Sigmoid colon (tissue), 7 donors: ENCODE data around the gene NECTIN1. TPM values are rescaled to one million over a fixed set of nuclear protein-coding genes. Genes with fewer than 3 reads are reported as not detected.

Experiments used
- DNase-seq: peaks from one replicate; pipeline ENCODE4 v3.0.0-alpha.2; 2019
- H3K27ac ChIP-seq, 4 donors: fragments of 200-600 bp; sonication (generic); one replicate each; pipeline ENCODE4 v1.5.1; 2016 to 2019; ENCODE audit warnings: mild to moderate bottlenecking in 1 of 4
- H3K27me3 ChIP-seq, 3 donors: fragments of 200-600 bp; sonication (generic); one replicate each; pipeline ENCODE4 v1.5.1; 2019; ENCODE audit warnings: mild to moderate bottlenecking in 1 of 3
- H3K36me3 ChIP-seq, 4 donors: fragments of 200-600 bp; sonication (generic); one replicate each; pipeline ENCODE4 v1.5.1; 2016 to 2019
- H3K4me1 ChIP-seq, 4 donors: fragments of 200-600 bp; sonication (generic); one replicate each; pipeline ENCODE4 v1.5.1; 2017 to 2019
- H3K4me3 ChIP-seq, 4 donors: fragments of 200-600 bp; sonication (generic); one replicate each; pipeline ENCODE4 v1.5.1; 2017 to 2019; ENCODE audit warnings: mild to moderate bottlenecking in 2 of 4, moderate library complexity in 1 of 4
- H3K9me3 ChIP-seq, 4 donors: fragments of 200-600 bp in 3 of 4; sonication (generic) in 3 of 4; one replicate each; pipeline versions ENCODE4 v1.5.1 to v1.6.1; 2013 to 2019
- CTCF ChIP-seq, 4 experiments: fragments of 450-650 bp in 3 of 4; fragments of 200-600 bp in 1 of 4; IDR thresholded peaks; one replicate each; pipeline ENCODE4 v1.5.1; 2016 to 2019; ENCODE audit warnings: antibody characterized with exemption in 4 of 4, mild to moderate bottlenecking in 3 of 4, moderate library complexity in 2 of 4
- EP300 ChIP-seq, 4 donors: sonication (generic); formaldehyde crosslinking; IDR thresholded peaks; one replicate each; pipeline ENCODE4 v1.6.1; 2017; ENCODE audit warnings: antibody characterized with exemption in 4 of 4
- POLR2A ChIP-seq, 2 donors: fragments of 450-650 bp; IDR thresholded peaks; one replicate each; pipeline ENCODE4 v1.6.1; 2016; ENCODE audit warnings: antibody characterized with exemption in 2 of 2, mild to moderate bottlenecking in 2 of 2, moderate library complexity in 2 of 2
- POLR2AphosphoS5 ChIP-seq, 4 donors: sonication (generic); formaldehyde crosslinking; IDR thresholded peaks; one replicate each; pipeline ENCODE4 v1.6.1; 2017; ENCODE audit warnings: antibody characterized with exemption in 4 of 4
- WGBS, 2 donors: extraction: QIAGEN DNeasy Blood & Tissue Kit; methylation state at CpG; one replicate each; pipeline ENCODE4 v1.1.7; 2013; 5-methylcytosine and 5-hydroxymethylcytosine counted together
- intact Hi-C: fragments of 100-400 bp; cut with DNase I; formaldehyde crosslinking; loops from one replicate; pipeline ENCODE4 v1.15.1; 2023
- polyA plus RNA-seq, 3 donors: library from polyadenylated mRNA; stranded (reverse); fragments of 200-250 nt; gene quantifications; one replicate each; pipeline ENCODE4 v1.2.3, GENCODE V29; 2013
- total RNA-seq, 4 donors: library from RNA; depleted of rRNA; stranded (reverse); fragments of >200 nt; gene quantifications; one replicate each; pipeline ENCODE4 v1.1.0, GENCODE V29; 2016
- donor health status: healthy with polysubstance abuse.
- donor health status: Bipolar disorder and iron deficiency.
- donor health status: healthy.

NECTIN1 gene
- total and polyA plus RNA-seq, 7 donors = 0.16 to 19.0 (median 1.7) TPM

GRCh38 chr11:119755356-119756071, 26.5 kb upstream of the NECTIN1 start:
- Histone ChIP-seq H3K4me3 (no peak overlapping the region), H3K27ac (no peak overlapping the region), H3K9me3 (no peaks in the 10 kb centered on the region), H3K27me3 (peaks cover 0 to 14% (median 0%) of the 10 kb centered on the region in 3 donors), H3K4me1 (no peaks in the 10 kb centered on the region), H3K36me3 (no peaks in the 10 kb centered on the region)
- TF ChIP-seq POLR2AphosphoS5 (IDR thresholded peaks at IDR 0.05) = no peak
- TF ChIP-seq CTCF (IDR thresholded peaks at IDR 0.05) = no peak
- no peak for TF ChIP-seq POLR2A (IDR thresholded peaks at IDR 0.05)
- no peak for TF ChIP-seq EP300 (IDR thresholded peaks at IDR 0.05)
- WGBS, 2 donors = 77 to 90% methylated on average over 9 of the region's 9 CpGs
- intact Hi-C loops = no loop called here
- DNase-seq = no peak

- H3K4me1 ChIP-seq = no peaks in the 10 kb centered on the region
- intact Hi-C loops = no loop called here
- TF ChIP-seq POLR2AphosphoS5 (IDR thresholded peaks at IDR 0.05) (no peak), EP300 (IDR thresholded peaks at IDR 0.05) (no peak), CTCF (IDR thresholded peaks at IDR 0.05) (no peak), POLR2A (IDR thresholded peaks at IDR 0.05) (no peak)
- no peak for DNase-seq
- H3K4me3 ChIP-seq = no peak overlapping the region
- no peak overlapping the region for H3K27ac ChIP-seq
- 80 to 87% methylated on average over 18 of the region's 18 CpGs for WGBS, 2 donors
- H3K36me3 ChIP-seq = no peaks in the 10 kb centered on the region
- H3K9me3 ChIP-seq = no peaks in the 10 kb centered on the region
- peaks cover 0 to 17% (median 0%) of the 10 kb centered on the region in 3 donors for H3K27me3 ChIP-seq
These were observed 25.8 kb upstream of the NECTIN1 start for GRCh38 chr11:119754656-119755355.

- WGBS, 2 donors = 69 to 85% methylated on average over 4 of the region's 4 CpGs
- H3K27me3 ChIP-seq = peaks cover 0 to 23% (median 0%) of the 10 kb centered on the region in 3 donors
- H3K27ac ChIP-seq = no peak overlapping the region
- no peaks in the 10 kb centered on the region for H3K36me3 ChIP-seq
- no peaks in the 10 kb centered on the region for H3K9me3 ChIP-seq
- TF ChIP-seq EP300 (IDR thresholded peaks at IDR 0.05) (no peak), POLR2A (IDR thresholded peaks at IDR 0.05) (no peak), CTCF (IDR thresholded peaks at IDR 0.05) (no peak)
- H3K4me1 ChIP-seq = no peaks in the 10 kb centered on the region
- no peak for DNase-seq
- no peak overlapping the region for H3K4me3 ChIP-seq
- intact Hi-C loops = no loop called here
These were observed 25.2 kb upstream of the NECTIN1 start for GRCh38 chr11:119754199-119754598.

GRCh38 chr11:119752946-119753345, 23.9 kb upstream of the NECTIN1 start:
- H3K36me3 ChIP-seq = no peaks in the 10 kb centered on the region
- peaks cover 0 to 28% (median 0%) of the 10 kb centered on the region in 3 donors for H3K27me3 ChIP-seq
- intact Hi-C loops = no loop called here
- no peaks in the 10 kb centered on the region for H3K4me1 ChIP-seq
- H3K27ac ChIP-seq = no peak overlapping the region
- 32 to 62% methylated on average over 3 of the region's 3 CpGs for WGBS, 2 donors
- H3K4me3 ChIP-seq = no peak overlapping the region
- no peak for DNase-seq
- no peaks in the 10 kb centered on the region for H3K9me3 ChIP-seq
- TF ChIP-seq CTCF (IDR thresholded peaks at IDR 0.05) (no peak), POLR2AphosphoS5 (IDR thresholded peaks at IDR 0.05) (no peak), EP300 (IDR thresholded peaks at IDR 0.05) (no peak), POLR2A (IDR thresholded peaks at IDR 0.05) (no peak)
